GM18526 (cell line): ENCODE measurements around the gene TTF1.

Experiments used
- POLR2A ChIP-seq: IDR thresholded peaks from 3 replicates; pipeline ENCODE4 v1.6.1; 2011; ENCODE audit not compliant: insufficient read length; ENCODE audit errors: extremely low read depth

The TTF1 gene

DNA sequence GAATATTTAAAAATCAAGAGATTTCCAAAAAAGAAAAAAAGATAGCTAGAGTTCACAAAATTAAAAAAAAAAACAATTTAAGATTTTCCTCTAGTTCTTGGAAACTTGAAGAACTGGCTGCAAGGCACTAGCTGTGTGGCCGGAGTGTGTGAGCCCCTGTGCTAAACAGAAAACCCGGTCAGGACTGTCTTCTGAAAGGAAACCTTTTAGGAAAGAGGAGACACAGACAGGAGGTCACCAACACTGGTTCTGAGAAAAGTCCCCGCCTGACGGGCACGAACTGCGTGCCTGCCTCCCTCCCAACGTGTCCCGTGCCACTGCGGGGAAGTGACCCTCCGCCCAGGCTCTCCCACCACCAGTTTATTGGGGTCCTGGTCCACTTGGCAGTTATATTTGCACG lies 15.2 kb downstream of the TTF1 start:
- TF ChIP-seq POLR2A = no peak

DNA sequence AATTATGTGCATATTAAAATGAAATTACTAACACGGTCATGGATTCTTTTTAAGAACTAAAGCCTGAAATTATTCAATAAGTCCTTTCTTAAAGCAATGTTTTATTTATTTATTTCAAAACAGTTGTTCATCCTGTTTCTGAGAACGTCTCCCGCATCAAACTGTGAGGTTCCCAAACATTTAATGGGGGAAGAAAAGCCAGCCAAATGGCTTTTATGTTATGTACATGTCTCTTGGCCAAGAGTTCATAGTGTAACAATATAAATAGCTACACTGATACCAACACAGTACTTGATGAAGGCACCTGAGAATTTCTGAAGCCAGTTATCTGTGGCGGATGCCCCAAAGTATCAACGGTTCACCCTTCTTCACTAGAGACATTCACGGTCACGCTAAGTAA lies 15.7 kb downstream of the TTF1 start:
- TF ChIP-seq POLR2A = no peak

DNA sequence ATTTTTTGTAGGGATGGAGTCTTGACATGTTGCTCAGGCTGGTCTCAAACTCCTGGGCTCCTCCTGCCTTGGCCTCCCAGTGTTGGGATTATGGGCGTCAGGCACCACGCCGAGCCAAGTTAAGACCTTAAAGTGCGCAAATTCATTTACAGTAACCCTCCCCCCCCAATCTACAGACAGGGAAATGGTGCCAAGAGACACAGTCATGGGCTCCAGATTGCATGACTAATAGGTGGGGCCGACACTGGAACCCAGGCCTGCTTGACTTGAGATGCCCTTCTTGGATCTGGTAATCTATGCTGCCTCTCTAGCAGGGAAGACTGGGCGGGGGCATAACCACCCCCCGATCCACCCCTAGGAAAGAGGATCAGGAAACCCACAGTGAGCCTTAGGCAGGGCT lies 19.5 kb downstream of the TTF1 start:
- no peak for TF ChIP-seq POLR2A

DNA sequence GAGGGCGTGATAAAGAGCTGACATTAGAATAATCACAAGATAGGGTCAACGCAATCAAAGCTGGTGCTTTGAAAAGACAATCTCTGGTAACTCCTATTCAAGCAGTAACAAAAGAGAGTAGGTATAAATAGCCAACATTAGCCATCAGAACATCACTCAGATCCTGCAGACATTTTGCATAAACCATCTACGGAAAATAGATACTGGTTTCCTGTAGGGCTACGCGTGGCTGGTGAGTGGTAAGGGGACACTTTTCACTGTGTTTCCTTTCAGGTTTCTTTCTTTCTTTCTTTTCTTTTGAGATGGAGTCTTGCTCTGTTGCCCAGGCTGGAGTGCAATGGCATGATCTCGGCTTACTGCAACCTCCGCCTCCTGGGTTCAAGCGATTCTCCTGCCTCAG lies 22.3 kb downstream of the TTF1 start:
- no peak for TF ChIP-seq POLR2A

DNA sequence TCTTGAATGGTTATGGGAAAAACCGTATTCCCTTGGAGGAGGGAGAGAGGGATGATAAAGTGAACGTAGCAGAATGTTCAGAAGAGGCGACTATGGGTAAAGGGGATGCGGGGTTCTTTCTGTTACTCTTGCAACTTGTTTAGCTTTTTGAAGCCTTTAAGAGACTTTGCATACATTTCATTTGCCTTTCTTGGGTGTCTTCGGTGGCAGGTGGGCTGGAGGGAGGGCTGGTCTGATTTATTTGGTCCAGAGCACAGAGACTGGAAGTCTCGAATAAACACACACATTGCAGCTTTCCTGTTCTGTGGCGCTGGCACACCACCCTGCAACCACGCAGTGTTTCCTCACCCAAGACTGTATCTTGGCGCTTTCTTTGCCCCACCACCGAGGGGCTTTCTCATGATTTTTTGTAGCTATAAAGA lies 23.2 kb downstream of the TTF1 start:
- TF ChIP-seq POLR2A = no peak

DNA sequence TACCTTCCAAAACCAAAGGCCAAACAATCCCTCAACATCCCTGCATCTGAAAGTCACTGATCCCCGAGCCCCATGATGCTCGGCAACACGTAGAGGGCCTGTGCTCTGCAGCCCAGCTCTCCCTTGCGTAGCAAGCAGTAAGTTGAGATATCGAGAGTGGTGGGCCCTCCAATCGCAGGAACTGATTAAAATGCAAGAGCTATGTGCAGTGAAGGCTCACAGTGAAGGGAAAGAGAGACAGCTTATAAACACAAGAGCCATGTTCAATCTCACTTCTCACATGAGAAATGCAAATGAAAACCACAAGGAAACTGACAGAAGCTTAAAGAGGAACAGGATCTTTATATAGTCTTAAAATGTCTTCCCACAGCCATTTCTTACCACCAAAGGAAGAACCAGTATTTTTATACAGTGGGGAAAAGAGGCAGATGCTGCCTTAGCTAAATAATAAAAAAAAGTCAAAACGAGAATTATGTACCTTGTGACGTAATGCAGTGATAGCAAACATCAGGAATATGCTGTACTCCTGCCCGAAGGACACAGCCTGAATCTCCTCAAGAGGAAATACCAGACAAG lies 24.6 kb downstream of the TTF1 start:
- peak; percentile 36 for TF ChIP-seq POLR2A

DNA sequence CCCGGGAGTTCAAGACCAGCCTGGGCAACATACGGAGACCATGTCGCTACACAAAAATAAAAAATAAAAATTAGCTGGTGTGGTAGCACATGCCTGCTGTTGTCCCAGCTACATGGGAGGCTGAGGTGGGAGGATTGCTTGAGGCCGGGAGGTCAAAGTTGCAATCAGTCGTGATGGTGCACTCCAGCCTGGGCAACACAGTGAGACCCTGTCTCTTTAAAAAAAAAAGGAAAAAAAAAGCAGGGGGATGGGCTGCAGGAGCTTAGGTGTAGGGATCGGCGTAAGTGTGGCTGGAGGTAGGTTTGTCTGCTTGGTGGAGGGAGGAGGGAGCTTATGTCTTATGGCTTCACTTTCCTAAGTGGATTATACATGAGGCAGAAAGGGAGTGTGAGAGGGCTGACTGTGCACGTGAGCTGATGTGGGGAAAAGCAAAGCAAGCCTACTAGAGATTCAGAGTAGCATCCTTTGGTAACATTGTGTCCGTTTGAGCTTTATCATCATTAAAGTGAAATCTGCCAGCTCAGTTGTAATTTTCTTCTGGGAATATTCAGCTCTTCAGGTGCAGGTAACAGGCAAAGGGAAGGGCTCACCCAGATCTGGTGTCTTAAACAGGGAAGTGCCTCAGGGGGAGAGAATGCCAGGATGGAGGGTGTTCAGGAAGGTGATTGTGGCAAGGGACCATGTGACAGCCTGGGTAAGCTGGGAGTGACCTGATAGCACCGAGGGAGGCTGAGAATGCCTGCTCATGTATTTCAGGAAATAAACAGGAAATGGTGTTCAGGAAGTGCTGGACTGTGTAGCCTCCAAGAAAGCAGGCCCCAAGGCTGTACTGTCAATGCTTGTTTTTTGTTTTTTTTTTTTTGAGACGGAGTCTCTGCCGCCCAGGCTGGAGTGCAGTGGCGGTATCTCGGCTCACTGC lies 34.2 kb downstream of the TTF1 start:
- no peak for TF ChIP-seq POLR2A

DNA sequence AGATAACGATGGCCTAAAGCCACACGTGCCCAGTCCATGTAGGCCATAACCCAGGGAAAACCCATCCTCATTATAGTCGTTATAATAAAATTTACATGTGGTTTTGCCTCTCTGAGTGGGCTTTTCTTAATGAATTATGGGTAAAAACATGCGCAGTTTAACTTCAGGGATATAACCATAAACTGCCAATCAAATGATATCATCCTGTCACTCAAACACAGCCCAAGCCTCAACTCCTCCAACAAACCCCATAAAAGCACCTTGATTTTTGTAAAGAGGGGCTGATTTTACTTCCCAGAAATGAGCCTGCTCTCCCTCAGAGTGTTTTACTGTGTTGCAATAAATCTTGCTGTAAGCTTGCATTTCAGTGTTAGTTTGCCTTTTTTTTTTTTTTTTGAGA lies 36.0 kb downstream of the TTF1 start:
- TF ChIP-seq POLR2A = no peak

DNA sequence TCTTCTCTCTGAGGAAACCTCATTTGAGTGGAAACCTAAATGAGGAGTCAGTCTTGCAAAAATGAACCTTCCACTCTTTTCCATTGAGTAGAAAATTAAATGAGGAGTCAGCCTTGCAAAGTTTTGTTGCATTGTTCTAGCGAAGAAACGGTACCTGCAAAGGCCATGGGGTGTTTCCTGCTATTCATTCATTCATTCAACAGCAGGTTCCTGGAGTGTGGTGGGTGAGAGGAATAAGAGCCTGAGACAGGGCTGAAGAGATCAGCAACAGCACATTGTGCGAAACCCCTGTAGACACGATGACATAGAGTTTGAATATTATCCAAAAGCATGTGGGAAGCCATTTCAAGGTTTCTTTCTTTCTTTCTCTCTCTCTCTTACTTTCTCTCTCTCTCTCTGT lies 37.2 kb downstream of the TTF1 start:
- no peak for TF ChIP-seq POLR2A

DNA sequence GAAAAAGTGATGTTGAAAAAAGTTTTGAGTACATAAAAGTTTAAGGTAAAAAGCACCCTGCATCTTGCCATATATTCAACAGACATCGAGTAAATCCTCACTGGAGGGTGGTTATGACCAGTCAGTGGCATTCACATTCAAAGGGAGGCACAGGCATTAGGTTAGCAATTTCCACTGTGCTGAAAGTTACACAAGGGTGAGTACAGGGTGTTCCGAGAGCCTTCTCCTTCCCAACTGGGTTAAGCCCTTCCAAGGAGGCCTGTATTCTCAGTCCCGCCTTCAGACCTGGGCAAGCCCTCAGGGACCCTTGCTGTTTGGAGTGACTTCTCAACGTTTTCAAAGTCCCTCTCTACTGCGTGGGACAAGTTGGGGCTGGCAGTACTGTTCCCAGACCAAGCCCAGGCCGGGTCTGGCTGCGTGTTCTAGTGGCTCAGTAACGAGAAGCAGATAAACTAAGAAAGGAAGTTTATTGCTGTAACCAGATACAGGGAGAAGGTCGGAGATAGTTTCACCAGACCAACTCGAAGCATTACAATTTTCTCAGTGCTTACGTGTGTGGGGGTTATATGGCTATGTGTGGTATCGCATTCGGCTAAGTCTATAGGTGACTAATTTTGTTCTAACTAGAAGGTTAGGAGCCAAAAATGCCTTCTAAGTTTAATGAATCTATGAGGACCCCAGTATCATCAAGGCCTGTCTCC lies 38.9 kb downstream of the TTF1 start:
- no peak for TF ChIP-seq POLR2A

DNA sequence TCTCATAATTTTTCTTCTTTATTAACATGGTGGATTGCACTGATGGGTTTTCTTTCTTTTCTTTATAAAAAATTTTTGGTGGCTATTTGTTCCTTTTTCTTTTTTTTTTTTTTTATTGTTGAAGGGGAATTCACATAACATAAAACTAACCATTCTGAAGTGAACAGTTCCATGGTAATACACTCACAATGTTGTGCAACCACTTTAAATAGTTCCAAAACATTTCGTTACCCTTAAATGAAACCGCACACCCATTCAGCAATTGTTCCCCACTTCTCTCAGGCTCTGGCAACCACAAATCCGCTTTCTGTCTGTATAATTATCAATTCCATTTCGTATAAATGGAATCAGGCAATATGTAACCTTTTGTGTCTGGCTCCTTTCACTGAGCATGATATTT lies 40.2 kb downstream of the TTF1 start:
- TF ChIP-seq POLR2A = no peak

DNA sequence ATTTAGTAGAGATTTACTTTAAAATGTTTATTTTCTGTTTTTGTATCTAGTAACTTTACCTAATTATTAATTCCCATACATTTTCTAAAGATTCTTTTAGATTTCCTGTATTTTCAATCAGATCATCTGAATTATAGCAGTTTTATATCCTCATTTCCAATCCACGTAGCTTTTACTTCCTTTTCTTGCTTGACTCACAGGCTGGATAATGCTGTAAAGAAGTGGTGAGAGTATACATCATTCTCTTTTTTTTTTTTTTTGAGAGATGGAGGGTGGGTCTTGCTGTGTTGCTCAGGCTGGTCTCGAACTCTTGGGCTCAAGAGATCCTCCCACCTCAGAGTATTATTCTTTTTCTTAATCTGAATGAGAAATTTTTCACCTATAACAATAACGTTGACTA lies 40.7 kb downstream of the TTF1 start:
- TF ChIP-seq POLR2A = no peak

DNA sequence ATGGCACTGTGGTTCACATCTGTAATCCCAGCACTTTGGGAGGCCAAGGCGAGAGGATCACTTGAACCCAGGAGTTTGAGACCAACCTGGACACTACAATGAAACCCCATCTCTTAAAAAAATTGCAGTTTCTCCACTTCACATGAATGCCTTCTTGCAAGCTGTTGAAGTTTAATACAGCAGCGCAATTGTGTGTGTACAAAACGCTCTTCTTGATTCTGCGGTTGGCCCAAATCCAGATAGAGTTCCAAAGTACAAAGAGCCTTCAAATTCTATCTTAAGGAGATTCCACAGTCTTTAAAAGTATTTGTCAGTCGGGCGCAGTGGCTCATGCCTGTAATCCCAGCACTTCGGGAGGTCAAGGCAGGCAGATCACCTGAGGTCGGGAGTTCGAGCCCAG lies 42.6 kb downstream of the TTF1 start:
- TF ChIP-seq POLR2A = no peak

DNA sequence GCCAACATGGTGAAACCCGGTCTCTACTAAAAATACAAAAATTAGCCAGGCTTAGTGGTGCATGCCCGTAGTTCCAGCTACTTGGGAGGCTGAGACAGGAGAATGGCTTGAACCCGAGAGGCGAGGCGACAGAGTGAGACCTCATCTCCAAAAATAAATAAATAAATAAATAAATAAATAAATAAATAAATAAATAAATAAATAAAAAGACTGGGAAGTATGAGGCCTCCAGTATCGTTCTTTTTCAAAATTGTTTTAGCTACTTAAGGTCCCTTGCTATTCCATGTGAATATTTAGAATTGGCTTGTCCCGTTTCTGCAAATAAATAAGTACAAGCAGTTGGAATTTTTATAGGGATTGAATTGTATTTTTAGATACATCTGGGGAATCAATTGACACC lies 48.9 kb downstream of the TTF1 start:
- no peak for TF ChIP-seq POLR2A

DNA sequence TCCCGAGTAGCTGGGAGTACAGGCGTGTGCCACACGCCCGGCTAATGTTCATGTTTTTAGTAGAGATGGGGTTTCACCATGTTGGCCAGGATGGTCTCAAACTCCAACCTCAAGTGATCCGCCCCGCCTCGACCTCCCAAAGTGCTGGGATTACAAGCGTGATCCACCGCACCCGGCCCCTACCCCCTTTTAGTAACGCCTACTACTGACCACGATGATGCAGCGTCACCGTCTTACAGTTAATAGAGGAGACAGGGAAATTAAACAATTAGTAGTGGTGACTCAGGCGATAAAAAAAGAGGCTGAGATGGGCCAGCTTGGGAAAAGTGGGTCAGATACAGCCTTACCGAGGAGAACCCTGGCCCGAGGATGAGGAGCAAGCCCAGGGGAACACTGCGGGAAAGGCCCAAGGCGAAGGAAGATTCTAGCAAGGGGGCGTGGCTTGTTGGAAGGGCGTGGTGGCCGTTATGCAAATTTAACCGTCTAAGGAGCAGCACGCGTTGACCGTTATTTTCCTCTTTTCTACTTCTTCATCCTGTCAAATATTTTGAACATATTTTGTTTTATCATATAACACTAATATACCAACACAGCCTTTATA lies 50.2 kb downstream of the TTF1 start:
- TF ChIP-seq POLR2A = no peak
